H1 (cell line): Measurements from ENCODE around the gene KRCC1. TPM values are rescaled to one million over a fixed set of nuclear protein-coding genes. Genes with fewer than 3 reads are reported as not detected.

ENCODE experiments used
- CTCF ChIA-PET: fragments of 300-600 bp; sonication (Branson Sonifier 250); formaldehyde crosslinking; loops from one replicate; lab custom pipeline; 2021; ENCODE audit not compliant: partially characterized antibody; lab: Charles Lee
- POLR2A ChIA-PET: fragments of 300-600 bp; sonication (Branson Sonifier 250); formaldehyde crosslinking; loops from one replicate; lab custom pipeline; 2021; ENCODE audit warnings: inconsistent platforms; ENCODE audit not compliant: partially characterized antibody; lab: Charles Lee
- DNase-seq, 2 experiments: peaks; one replicate each; pipeline versions ENCODE4 v3.0.0 to v3.0.0-alpha.2; 2010 to 2022; ENCODE audit warnings: low spot score in 2 of 2, low read depth in 1 of 2, mixed read lengths in 1 of 2
- FAIRE-seq: peaks from 2 replicates; lab custom pipeline; 2011; peaks lifted over from hg19 to GRCh38; lab: Jason Lieb, UNC
- H2AFZ ChIP-seq: 2 replicates; pipeline ENCODE4 v1.8.1; 2012; ENCODE audit warnings: low read length, inconsistent platforms
- H2AK5ac ChIP-seq: 2 replicates; pipeline ENCODE4 v1.6.1; 2013; ENCODE audit warnings: low read depth, low read length
- H2BK120ac ChIP-seq: replicated peaks from 2 replicates; pipeline ENCODE3; 2013; ENCODE audit warnings: low read depth, low read length, inconsistent platforms
- H2BK12ac ChIP-seq: 2 replicates; pipeline ENCODE4 v1.6.1; 2013; ENCODE audit warnings: low read depth, low read length
- H2BK15ac ChIP-seq: 2 replicates; pipeline ENCODE4 v1.6.1; 2013; ENCODE audit warnings: low read length
- H2BK20ac ChIP-seq: 2 replicates; pipeline ENCODE4 v1.6.1; 2013; ENCODE audit warnings: low read length
- H2BK5ac ChIP-seq: 2 replicates; pipeline ENCODE4 v1.6.1; 2013; ENCODE audit warnings: low read depth, low read length
- H3K14ac ChIP-seq: 2 replicates; pipeline ENCODE4 v1.6.1; 2013; ENCODE audit warnings: inconsistent platforms; ENCODE audit not compliant: insufficient read length
- H3K18ac ChIP-seq: 2 replicates; pipeline ENCODE4 v1.6.1; 2013; ENCODE audit warnings: low read length; ENCODE audit errors: extremely low read depth
- H3K23ac ChIP-seq: 2 replicates; pipeline ENCODE4 v1.6.1; 2013; ENCODE audit warnings: inconsistent platforms; ENCODE audit not compliant: insufficient read length
- H3K23me2 ChIP-seq: 2 replicates; pipeline ENCODE4 v1.6.1; 2013; ENCODE audit warnings: low read depth, low read length
- H3K27ac ChIP-seq: 2 replicates; pipeline ENCODE4 v1.6.1; 2011; ENCODE audit warnings: low read depth, low read length, inconsistent platforms
- H3K27me3 ChIP-seq, 4 experiments: replicated peaks in 1 of 4; 1 replicate in 1 of 4; 2 replicates in 3 of 4; pipeline versions ENCODE4 v1.6.1 to v1.8.1; 2011 to 2013; ENCODE audit warnings: low read length in 3 of 4, mild to moderate bottlenecking in 3 of 4, inconsistent platforms in 2 of 4, mixed read lengths in 2 of 4, moderate library complexity in 1 of 4; ENCODE audit not compliant: control insufficient read depth in 3 of 4, insufficient read depth in 3 of 4; ENCODE audit errors: extremely low read depth in 1 of 4
- H3K36me3 ChIP-seq, 4 experiments: 2 replicates each; pipeline versions ENCODE4 v1.6.1 to v1.8.1; 2011 to 2013; ENCODE audit warnings: mild to moderate bottlenecking in 4 of 4, low read length in 3 of 4, moderate library complexity in 2 of 4, control low read depth in 1 of 4, inconsistent platforms in 1 of 4; ENCODE audit not compliant: insufficient read depth in 4 of 4, control insufficient read depth in 2 of 4
- H3K4ac ChIP-seq: replicated peaks from 2 replicates; pipeline ENCODE3; 2013; ENCODE audit warnings: low read length, low read depth, mixed read lengths, inconsistent platforms; ENCODE audit not compliant: insufficient read length
- H3K4me1 ChIP-seq, 4 experiments: replicated peaks in 1 of 4; 1 replicate in 1 of 4; 2 replicates in 3 of 4; pipeline versions ENCODE4 v1.6.1 to v1.8.1; 2011 to 2013; ENCODE audit warnings: low read length in 3 of 4, inconsistent platforms in 2 of 4, mixed read lengths in 1 of 4; ENCODE audit not compliant: insufficient read depth in 4 of 4, control insufficient read depth in 3 of 4
- H3K4me2 ChIP-seq, 2 experiments: 2 replicates each; pipeline versions ENCODE4 v1.6.1 to v1.8.1; 2011 to 2013; ENCODE audit warnings: low read depth in 2 of 2, low read length in 2 of 2, control low read depth in 1 of 2, inconsistent platforms in 1 of 2, mild to moderate bottlenecking in 1 of 2; ENCODE audit not compliant: insufficient read depth in 1 of 2
- H3K4me3 ChIP-seq, 4 experiments: fragments of 200-600, 300-600 bp in 1 of 4; sonication (generic), shearing (Covaris generic), sonication (Bioruptor Twin) in 1 of 4; 2 replicates each; pipeline versions ENCODE4 v1.5.1 to v1.8.1; 2011 to 2016; ENCODE audit warnings: low read length in 4 of 4, low read depth in 3 of 4, control low read depth in 2 of 4, inconsistent platforms in 2 of 4, mild to moderate bottlenecking in 2 of 4, mixed read lengths in 1 of 4, moderate library complexity in 1 of 4; ENCODE audit not compliant: insufficient read depth in 2 of 4; ENCODE audit errors: extremely low read depth in 1 of 4
- H3K56ac ChIP-seq: replicated peaks from 2 replicates; pipeline ENCODE3; 2013; ENCODE audit warnings: low read depth, mild to moderate bottlenecking, mixed read lengths, low read length, inconsistent platforms; ENCODE audit not compliant: insufficient read length
- H3K79me1 ChIP-seq: 2 replicates; pipeline ENCODE4 v1.6.1; 2013; ENCODE audit warnings: low read depth, low read length, control low read depth
- H3K79me2 ChIP-seq, 2 experiments: 2 replicates each; pipeline versions ENCODE4 v1.6.1 to v1.8.1; 2012 to 2013; ENCODE audit warnings: low read length in 2 of 2, mild to moderate bottlenecking in 2 of 2, inconsistent platforms in 1 of 2; ENCODE audit not compliant: insufficient read depth in 2 of 2, control insufficient read depth in 1 of 2
- H3K9ac ChIP-seq, 4 experiments: replicated peaks in 1 of 4; 1 replicate in 1 of 4; 2 replicates in 3 of 4; pipeline versions ENCODE4 v1.6.1 to v1.8.1; 2011 to 2013; ENCODE audit warnings: low read depth in 3 of 4, low read length in 3 of 4, control low read depth in 2 of 4, mild to moderate bottlenecking in 2 of 4, moderate library complexity in 2 of 4, inconsistent platforms in 1 of 4; ENCODE audit errors: extremely low read depth in 1 of 4
- H3K9me3 ChIP-seq, 2 experiments: 2 replicates each; pipeline versions ENCODE4 v1.6.1 to v1.8.1; 2012 to 2013; ENCODE audit warnings: mild to moderate bottlenecking in 2 of 2, moderate library complexity in 2 of 2, control low read depth in 1 of 2, inconsistent platforms in 1 of 2, low read depth in 1 of 2, low read length in 1 of 2, mixed read lengths in 1 of 2; ENCODE audit not compliant: insufficient read depth in 2 of 2
- H4K20me1 ChIP-seq, 2 experiments: replicated peaks in 1 of 2; 2 replicates each; pipeline versions ENCODE3 to v1.8.1; 2011 to 2013; ENCODE audit warnings: inconsistent platforms in 2 of 2, low read length in 2 of 2, mild to moderate bottlenecking in 1 of 2; ENCODE audit not compliant: insufficient read depth in 2 of 2, control insufficient read depth in 1 of 2
- H4K5ac ChIP-seq: 2 replicates; pipeline ENCODE4 v1.6.1; 2013; ENCODE audit warnings: low read length, low read depth, mixed read lengths, inconsistent platforms; ENCODE audit not compliant: insufficient read length
- H4K8ac ChIP-seq: 2 replicates; pipeline ENCODE4 v1.8.0; 2013; ENCODE audit warnings: mild to moderate bottlenecking, moderate library complexity, low read length, inconsistent platforms; ENCODE audit not compliant: insufficient read depth; ENCODE audit errors: extremely low read depth
- H4K91ac ChIP-seq: replicated peaks from 2 replicates; pipeline ENCODE3; 2013; ENCODE audit warnings: low read length, mixed read lengths, inconsistent platforms; ENCODE audit not compliant: insufficient read length
- CHD2 ChIP-seq: IDR thresholded peaks from 2 replicates; pipeline ENCODE4 v1.6.1; 2012; ENCODE audit warnings: low read length, improper control_type of control experiment
- EGR1 ChIP-seq: IDR thresholded peaks from 2 replicates; pipeline ENCODE4 v1.6.1; 2011; ENCODE audit warnings: low read depth, low read length, borderline replicate concordance
- MAFK ChIP-seq: IDR thresholded peaks from 2 replicates; pipeline ENCODE4 v1.6.1; 2012; ENCODE audit warnings: low read depth, mild to moderate bottlenecking, improper control_type of control experiment, low read length
- NANOG ChIP-seq: IDR thresholded peaks from 2 replicates; pipeline ENCODE4 v1.6.1; 2011; ENCODE audit warnings: low read length, low read depth, mild to moderate bottlenecking, inconsistent platforms; ENCODE audit not compliant: insufficient read depth, poor library complexity, severe bottlenecking
- POLR2AphosphoS5 ChIP-seq: IDR thresholded peaks from 2 replicates; pipeline ENCODE4 v1.6.1; 2011; ENCODE audit warnings: low read depth, low read length
- SP1 ChIP-seq: IDR thresholded peaks from 2 replicates; pipeline ENCODE4 v1.6.1; 2011; ENCODE audit warnings: low read depth, low read length
- SP2 ChIP-seq: IDR thresholded peaks from 2 replicates; pipeline ENCODE4 v1.6.1; 2012; ENCODE audit warnings: mild to moderate bottlenecking, low read length, inconsistent platforms
- SP4 ChIP-seq: IDR thresholded peaks from 2 replicates; pipeline ENCODE4 v1.6.1; 2012; ENCODE audit warnings: low read length, inconsistent platforms
- TAF7 ChIP-seq: optimal IDR thresholded peaks from 2 replicates; pipeline ENCODE3; 2011; ENCODE audit warnings: low read depth, mild to moderate bottlenecking, inconsistent platforms, low read length, moderate library complexity, borderline replicate concordance
- TBP ChIP-seq: IDR thresholded peaks from 2 replicates; pipeline ENCODE4 v1.6.1; 2011; ENCODE audit warnings: low read depth, low read length, improper control_type of control experiment
- YY1 ChIP-seq: IDR thresholded peaks from 2 replicates; pipeline ENCODE4 v1.6.1; 2011; ENCODE audit warnings: low read depth, mild to moderate bottlenecking, low read length
- WGBS, 2 experiments: shearing (Covaris generic) in 1 of 2; methylation state at CpG; one replicate each; pipeline versions ENCODE4 v1.1.6 to v1.1.7; 2013 to 2015; ENCODE audit warnings: low lambda C conversion rate in 2 of 2, mixed read lengths in 2 of 2, inconsistent platforms in 1 of 2, low coverage in 1 of 2, missing lambda C conversion rate in 1 of 2; ENCODE audit not compliant: insufficient replicate concordance in 2 of 2, insufficient coverage in 1 of 2, insufficient read length in 1 of 2; ENCODE audit errors: extremely low coverage in 1 of 2, missing lambda C conversion rate in 1 of 2; 5-methylcytosine and 5-hydroxymethylcytosine counted together
- polyA plus RNA-seq, 7 experiments: library from polyadenylated mRNA; depleted of rRNA in 3 of 7; stranded (reverse) in 5 of 7; unstranded in 2 of 7; fragments of >200 nt in 5 of 7; fragments of 200-250 nt in 2 of 7; gene quantifications; 1 replicate in 5 of 7; 2 replicates in 1 of 7; 4 replicates in 1 of 7; pipeline versions ENCODE4 v1.2.1 to v1.2.3, GENCODE V29; 2011 to 2013; ENCODE audit warnings: missing spikeins in 2 of 7, mixed read lengths in 2 of 7
- total RNA-seq: library from RNA; stranded (reverse); fragmentation: NEBNext Ultra II Directional; extraction: Animal tissue kit (Norgen Biotek cat#: 25700); gene quantifications from 2 replicates; pipeline ENCODE4 v1.2.1, GENCODE V29; 2021

KRCC1 gene
- total and polyA plus RNA-seq, 2 of the 8 experiments (the other 6 are each of a cell fraction or from before 2014, with no cell fraction given): 5.1 to 8.5 TPM

DNA sequence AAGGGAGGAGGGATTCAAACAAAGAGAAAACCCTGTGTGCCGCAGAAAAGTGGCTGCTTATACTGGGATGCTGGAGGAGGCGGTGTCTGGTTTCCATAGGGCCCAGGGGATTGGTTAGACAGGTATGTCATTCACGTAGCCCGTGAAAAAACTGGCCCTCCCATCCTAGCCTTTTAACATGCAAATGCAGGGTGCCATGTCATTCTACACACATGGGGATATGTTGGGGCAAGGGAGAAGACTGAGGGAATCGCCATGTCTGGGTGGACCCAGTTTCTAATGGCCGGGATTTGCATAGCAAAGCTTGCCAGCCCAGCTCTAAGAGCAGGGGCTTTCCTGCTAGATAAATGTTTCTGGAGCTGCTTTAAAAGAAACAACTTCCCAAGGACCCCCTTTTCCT, 31.1 kb downstream of the KRCC1 start:
- peak overlapping the region; percentile 17; the same call in 1 of the 2 replicates for H3K27ac ChIP-seq
- H3K36me3 ChIP-seq: peaks cover 0 to 5% (median under 1%) of the 10 kb centered on the region in 4 experiments; a peak in 5 of 8 replicates
- H3K4me2 ChIP-seq: peak overlapping the region; percentile 32 to 42; a peak in 2 of 4 replicates
- H2BK120ac ChIP-seq: no peak overlapping the region
- H4K5ac ChIP-seq: no peak overlapping the region
- H3K9ac ChIP-seq: no peak overlapping the region
- no peak overlapping the region for H3K23ac ChIP-seq
- WGBS, 2 experiments: 8% methylated on average over 6 of the region's 6 CpGs; no CpG with 5 or more reads in 1 of the 2 experiments
- no peaks in the 10 kb centered on the region for H3K9me3 ChIP-seq
- H3K79me2 ChIP-seq: no peaks in the 10 kb centered on the region
- DNase-seq (peak; percentile 76 to 83), FAIRE-seq (peak; percentile 98)
- CTCF ChIA-PET: interaction anchor here (0.6 to 2.6 kb wide), 5 partner anchors 36 to 528 kb away, joined by 3 to 10 read pairs (median 3); no protein-coding TSS in a partner anchor
- H2BK15ac ChIP-seq: no peak overlapping the region
- no peak overlapping the region for H2BK20ac ChIP-seq
- H4K91ac ChIP-seq: no peak overlapping the region
- no peak overlapping the region for H2AK5ac ChIP-seq
- peak overlapping the region in 1 of 4 experiments; percentile 15; a peak in 1 of 8 replicates for H3K4me3 ChIP-seq
- H3K18ac ChIP-seq: no peak overlapping the region
- H4K8ac ChIP-seq: no peak overlapping the region
- no peak overlapping the region for H2AFZ ChIP-seq
- H2BK12ac ChIP-seq: no peak overlapping the region
- no peaks in the 10 kb centered on the region for H3K79me1 ChIP-seq
- H3K4ac ChIP-seq: no peak overlapping the region
- H2BK5ac ChIP-seq: no peak overlapping the region
- H3K14ac ChIP-seq: no peak overlapping the region
- H4K20me1 ChIP-seq: no peaks in the 10 kb centered on the region
- POLR2A ChIA-PET: interaction anchor here (0.6 to 5.5 kb wide), 5 partner anchors 8 to 712 kb away, joined by 3 to 41 read pairs (median 5); partner anchors contain the start of gene RNU2-63P
- H3K27me3 ChIP-seq: no peaks in the 10 kb centered on the region
- no peaks in the 10 kb centered on the region for H3K23me2 ChIP-seq
- TF ChIP-seq SP4: no peak
- peak; percentile 26; the same call in 1 of the 2 replicates for TF ChIP-seq CHD2
- no peak for TF ChIP-seq MAFK
- TF ChIP-seq SP1: peak; percentile 65; the same call in 1 of the 2 replicates
- TF ChIP-seq YY1: peak; percentile 83
- TF ChIP-seq EGR1: no peak
- TF ChIP-seq SP2: peak; percentile 42; the same call in 1 of the 2 replicates
- peak; percentile 33; the same call in 1 of the 2 replicates for TF ChIP-seq TBP
- no peak for TF ChIP-seq TAF7
- peak; percentile 36; the same call in 1 of the 2 replicates for TF ChIP-seq POLR2AphosphoS5
- TF ChIP-seq NANOG: no peak
- H3K4me1 ChIP-seq: peaks cover 0 to 5% (median 4%) of the 10 kb centered on the region in 4 experiments; a peak in 3 of 7 replicates
- H3K56ac ChIP-seq: no peak overlapping the region
